DOHH2 (cell line): Measurements from ENCODE around the gene UBR1.

Experiments used
- EZH2phosphoT487 ChIP-seq: fragments of 200-600 bp; sonication (generic); IDR thresholded peaks from 2 replicates; pipeline ENCODE4 v1.6.1; 2017; ENCODE audit warnings: borderline replicate concordance, mild to moderate bottlenecking, antibody characterized with exemption, low read length, moderate library complexity, mixed read lengths
- TF ChIP-seq, protein P1 (sequence below): fragments of 200-600 bp; sonication (generic); IDR thresholded peaks from one replicate; pipeline ENCODE4 v1.5.1; 2014; ENCODE audit warnings: antibody characterized with exemption, mild to moderate bottlenecking, low read depth, low read length; ENCODE audit not compliant: poor library complexity, severe bottlenecking

DNA sequence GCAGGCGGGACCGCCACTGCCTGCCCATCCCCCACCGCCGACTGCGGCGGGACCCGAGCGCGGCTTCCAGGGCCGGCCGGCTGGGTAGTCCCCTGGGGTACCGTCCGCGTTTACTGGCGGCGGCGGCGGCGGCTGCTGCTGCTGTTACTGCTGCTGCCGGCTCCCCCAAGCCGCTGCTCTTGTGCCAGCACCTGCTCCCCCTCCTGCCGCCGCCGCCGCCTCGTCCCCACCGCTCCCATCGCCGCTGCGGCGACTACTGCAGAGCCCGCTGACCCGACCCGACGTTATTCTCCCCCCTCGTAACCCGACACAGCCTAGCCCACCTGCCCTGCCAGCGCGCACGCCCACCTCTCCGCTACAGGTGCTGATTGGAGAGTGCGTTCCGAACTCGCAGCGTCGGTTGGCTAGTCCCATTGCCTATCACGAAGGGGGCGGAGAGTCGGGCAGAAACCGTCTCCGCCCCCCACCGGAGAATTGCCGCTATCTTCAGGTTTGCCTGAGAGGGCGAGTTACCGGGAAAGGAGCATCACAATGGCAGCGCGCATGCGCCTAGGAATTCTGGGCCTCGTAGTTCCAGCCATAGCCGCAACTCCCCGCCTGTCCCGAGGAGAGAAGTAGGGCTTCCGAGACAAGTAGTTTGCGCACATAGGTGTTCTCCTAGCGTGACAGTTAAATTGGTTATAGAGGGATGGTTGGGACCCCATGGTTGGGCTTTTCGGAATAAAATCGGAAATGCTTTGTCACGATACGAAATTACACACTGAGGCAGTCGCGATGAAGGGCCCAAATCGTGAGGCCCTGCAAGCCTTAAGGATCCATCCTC lies 185.1 kb downstream of the UBR1 start, which contains the start of gene TTBK2:
- no peak for TF ChIP-seq EZH2phosphoT487
- TF ChIP-seq, protein P1, sequence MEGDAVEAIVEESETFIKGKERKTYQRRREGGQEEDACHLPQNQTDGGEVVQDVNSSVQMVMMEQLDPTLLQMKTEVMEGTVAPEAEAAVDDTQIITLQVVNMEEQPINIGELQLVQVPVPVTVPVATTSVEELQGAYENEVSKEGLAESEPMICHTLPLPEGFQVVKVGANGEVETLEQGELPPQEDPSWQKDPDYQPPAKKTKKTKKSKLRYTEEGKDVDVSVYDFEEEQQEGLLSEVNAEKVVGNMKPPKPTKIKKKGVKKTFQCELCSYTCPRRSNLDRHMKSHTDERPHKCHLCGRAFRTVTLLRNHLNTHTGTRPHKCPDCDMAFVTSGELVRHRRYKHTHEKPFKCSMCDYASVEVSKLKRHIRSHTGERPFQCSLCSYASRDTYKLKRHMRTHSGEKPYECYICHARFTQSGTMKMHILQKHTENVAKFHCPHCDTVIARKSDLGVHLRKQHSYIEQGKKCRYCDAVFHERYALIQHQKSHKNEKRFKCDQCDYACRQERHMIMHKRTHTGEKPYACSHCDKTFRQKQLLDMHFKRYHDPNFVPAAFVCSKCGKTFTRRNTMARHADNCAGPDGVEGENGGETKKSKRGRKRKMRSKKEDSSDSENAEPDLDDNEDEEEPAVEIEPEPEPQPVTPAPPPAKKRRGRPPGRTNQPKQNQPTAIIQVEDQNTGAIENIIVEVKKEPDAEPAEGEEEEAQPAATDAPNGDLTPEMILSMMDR, result no peak
